Spleen (tissue), 3 donors: ENCODE measurements around the gene TMEM168.

Experiments used
- POLR2A ChIP-seq, 3 donors: fragments of 450-650 bp; IDR thresholded peaks; one replicate each; pipeline ENCODE4 v1.5.1; 2017; ENCODE audit warnings: antibody characterized with exemption in 3 of 3, mild to moderate bottlenecking in 1 of 3
- POLR2AphosphoS5 ChIP-seq, 3 donors: sonication (generic); formaldehyde crosslinking; IDR thresholded peaks; one replicate each; pipeline ENCODE4 v1.5.1; 2017; ENCODE audit warnings: antibody characterized with exemption in 3 of 3

DNA sequence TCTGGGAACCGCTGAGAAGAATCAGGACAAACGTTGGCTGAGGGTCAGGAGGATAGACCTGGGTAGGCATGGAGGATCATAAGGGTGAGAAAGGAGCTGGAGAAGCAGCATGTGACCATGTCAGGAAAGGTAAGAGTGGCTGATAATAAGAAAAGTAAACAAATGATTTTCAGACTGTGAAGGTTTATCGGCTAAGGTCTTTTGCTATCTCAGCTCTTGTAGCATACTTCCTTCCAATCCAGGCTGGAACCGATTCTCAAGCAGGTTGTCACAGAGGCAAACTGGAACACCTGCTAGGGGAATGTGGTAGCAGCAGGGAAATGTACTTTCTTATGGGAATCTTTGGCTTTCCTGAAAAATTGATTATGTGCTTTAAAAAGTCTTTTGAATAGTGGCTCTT, 74.7 kb downstream of the TMEM168 start:
- TF ChIP-seq POLR2A (IDR thresholded peaks at IDR 0.05) (no peak), POLR2AphosphoS5 (IDR thresholded peaks at IDR 0.05) (no peak)
